Keratinocyte (primary cell): ENCODE results near the gene TMEM235. TPM values are rescaled to one million over a fixed set of nuclear protein-coding genes. Genes with fewer than 3 reads are reported as not detected.

Experiments used
- DNase-seq: peaks from one replicate; pipeline ENCODE4 v3.0.0-alpha.2; 2011; ENCODE audit warnings: low read depth, missing footprints, low spot score
- FAIRE-seq: peaks from 2 replicates; lab custom pipeline; 2011; peaks lifted over from hg19 to GRCh38; lab: Jason Lieb, UNC
- H2AFZ ChIP-seq: 2 replicates; pipeline ENCODE4 v1.6.0; 2012; ENCODE audit warnings: low read length, control low read depth, inconsistent platforms; ENCODE audit not compliant: control insufficient read depth
- H3K27ac ChIP-seq: 2 replicates; pipeline ENCODE4 v1.5.1; 2011; ENCODE audit warnings: low read length; ENCODE audit not compliant: control insufficient read depth, insufficient read depth
- H3K27me3 ChIP-seq: 3 replicates; pipeline ENCODE4 v1.6.0; 2011; ENCODE audit warnings: low read length; ENCODE audit not compliant: control insufficient read depth, insufficient read depth; ENCODE audit errors: extremely low read depth
- H3K36me3 ChIP-seq, 2 experiments: 2 replicates in 1 of 2; 3 replicates in 1 of 2; pipeline ENCODE4 v1.5.1; 2011; ENCODE audit warnings: low read length in 2 of 2, mild to moderate bottlenecking in 1 of 2; ENCODE audit not compliant: control insufficient read depth in 2 of 2, insufficient read depth in 2 of 2; ENCODE audit errors: extremely low read depth in 1 of 2
- H3K4me1 ChIP-seq: 3 replicates; pipeline ENCODE4 v1.5.1; 2011; ENCODE audit warnings: low read length; ENCODE audit not compliant: control insufficient read depth, insufficient read depth; ENCODE audit errors: extremely low read depth
- H3K4me2 ChIP-seq: 3 replicates; pipeline ENCODE4 v1.6.0; 2011; ENCODE audit warnings: low read depth, low read length; ENCODE audit not compliant: control insufficient read depth, insufficient read depth; ENCODE audit errors: extremely low read depth
- H3K4me3 ChIP-seq, 3 experiments: fragments of 200-600 bp in 1 of 3; sonication (generic) in 1 of 3; 2 replicates in 2 of 3; 3 replicates in 1 of 3; pipeline ENCODE4 v1.5.1; 2011 to 2016; ENCODE audit warnings: low read length in 3 of 3, mild to moderate bottlenecking in 3 of 3, control low read depth in 2 of 3, inconsistent platforms in 1 of 3, low read depth in 1 of 3, mixed read lengths in 1 of 3, mixed run types in 1 of 3, moderate library complexity in 1 of 3; ENCODE audit not compliant: control insufficient read depth in 2 of 3, insufficient read depth in 2 of 3; ENCODE audit errors: extremely low read depth in 1 of 3
- H3K79me2 ChIP-seq: 2 replicates; pipeline ENCODE4 v1.6.0; 2012; ENCODE audit warnings: low read length; ENCODE audit not compliant: control insufficient read depth, insufficient read depth
- H3K9ac ChIP-seq: 3 replicates; pipeline ENCODE4 v1.6.0; 2011; ENCODE audit warnings: low read length; ENCODE audit not compliant: control insufficient read depth, insufficient read depth; ENCODE audit errors: extremely low read depth
- H3K9me1 ChIP-seq: 3 replicates; pipeline ENCODE4 v1.6.0; 2011; ENCODE audit warnings: low read length; ENCODE audit not compliant: control insufficient read depth, insufficient read depth; ENCODE audit errors: extremely low read depth
- H3K9me3 ChIP-seq: 2 replicates; pipeline ENCODE4 v1.5.1; 2012; ENCODE audit warnings: low read depth, low read length; ENCODE audit not compliant: control insufficient read depth
- H4K20me1 ChIP-seq: 3 replicates; pipeline ENCODE4 v1.6.0; 2011; ENCODE audit warnings: low read length; ENCODE audit not compliant: control insufficient read depth, insufficient read depth; ENCODE audit errors: extremely low read depth
- EZH2 ChIP-seq: IDR thresholded peaks from one replicate; pipeline ENCODE4 v1.6.1; 2012; ENCODE audit warnings: inconsistent platforms, mild to moderate bottlenecking, low read length, moderate library complexity
- dilution Hi-C: fragments of 300-500 bp; cut with MboI; formaldehyde crosslinking; loops from one replicate; pipeline ENCODE4 v1.7.0; 2020; ENCODE audit warnings: low sequenced_read_pairs; ENCODE audit not compliant: extremely low pct_ligation_motif_present
- polyA plus RNA-seq, 5 experiments: library from polyadenylated mRNA; depleted of rRNA in 3 of 5; stranded (reverse) in 3 of 5; stranded (forward) in 1 of 5; unstranded in 1 of 5; fragments of >200 nt; gene quantifications; 1 replicate in 1 of 5; 2 replicates in 3 of 5; 3 replicates in 1 of 5; pipeline versions ENCODE4 v1.2.1 to v1.2.3, GENCODE V29; 2011 to 2012; ENCODE audit warnings: missing spikeins in 2 of 5, low read depth in 1 of 5, low replicate concordance in 1 of 5
- TF ChIP-seq, protein P1 (sequence below), 3 experiments: IDR thresholded peaks in 1 of 3; conservative IDR thresholded peaks in 1 of 3; optimal IDR thresholded peaks in 1 of 3; 2 replicates in 2 of 3; 3 replicates in 1 of 3; pipeline versions ENCODE3 to v1.5.1; 2011; ENCODE audit warnings: low read length in 3 of 3, mild to moderate bottlenecking in 3 of 3, moderate library complexity in 2 of 3, control low read depth in 1 of 3, inconsistent platforms in 1 of 3; ENCODE audit not compliant: insufficient read depth in 2 of 3; ENCODE audit errors: extremely low read depth in 1 of 3

The TMEM235 gene
- polyA plus RNA-seq, 1 donor (not counting 4 experiments of a cell fraction or from before 2014, with no cell fraction given): not detected

DNA sequence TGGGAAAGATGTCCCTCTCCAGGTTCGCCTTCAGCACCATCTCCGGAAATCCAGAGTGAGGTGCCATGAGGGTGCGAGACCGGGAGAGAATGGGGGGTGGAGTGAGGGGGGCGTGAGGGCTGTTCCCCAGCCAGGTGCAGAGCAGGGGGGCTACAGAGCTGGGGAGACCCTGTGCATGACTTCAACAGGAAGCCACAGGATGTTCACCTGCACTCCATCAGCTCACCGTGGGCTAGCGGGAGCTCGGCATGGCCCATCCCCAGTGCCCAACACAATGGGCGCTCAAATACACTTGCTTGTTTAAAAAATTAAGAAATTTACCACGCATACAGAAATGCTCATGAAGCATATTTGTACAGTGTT is 27.7 kb downstream of the TMEM235 start:
- Histone ChIP-seq H3K4me1 (no peaks in the 10 kb centered on the region), H3K9ac (no peak overlapping the region), H3K9me1 (no peaks in the 10 kb centered on the region), H4K20me1 (no peaks in the 10 kb centered on the region), H3K27ac (no peak overlapping the region), H3K36me3 (no peaks in the 10 kb centered on the region), H3K4me3 (no peak overlapping the region), H2AFZ (no peak overlapping the region), H3K27me3 (peaks cover 14% of the 10 kb centered on the region), H3K9me3 (no peaks in the 10 kb centered on the region), H3K79me2 (no peaks in the 10 kb centered on the region), H3K4me2 (no peak overlapping the region)
- DNase-seq (no peak), FAIRE-seq (no peak)
- dilution Hi-C loops: no loop called here
- TF ChIP-seq EZH2: no peak
- TF ChIP-seq, protein P1, sequence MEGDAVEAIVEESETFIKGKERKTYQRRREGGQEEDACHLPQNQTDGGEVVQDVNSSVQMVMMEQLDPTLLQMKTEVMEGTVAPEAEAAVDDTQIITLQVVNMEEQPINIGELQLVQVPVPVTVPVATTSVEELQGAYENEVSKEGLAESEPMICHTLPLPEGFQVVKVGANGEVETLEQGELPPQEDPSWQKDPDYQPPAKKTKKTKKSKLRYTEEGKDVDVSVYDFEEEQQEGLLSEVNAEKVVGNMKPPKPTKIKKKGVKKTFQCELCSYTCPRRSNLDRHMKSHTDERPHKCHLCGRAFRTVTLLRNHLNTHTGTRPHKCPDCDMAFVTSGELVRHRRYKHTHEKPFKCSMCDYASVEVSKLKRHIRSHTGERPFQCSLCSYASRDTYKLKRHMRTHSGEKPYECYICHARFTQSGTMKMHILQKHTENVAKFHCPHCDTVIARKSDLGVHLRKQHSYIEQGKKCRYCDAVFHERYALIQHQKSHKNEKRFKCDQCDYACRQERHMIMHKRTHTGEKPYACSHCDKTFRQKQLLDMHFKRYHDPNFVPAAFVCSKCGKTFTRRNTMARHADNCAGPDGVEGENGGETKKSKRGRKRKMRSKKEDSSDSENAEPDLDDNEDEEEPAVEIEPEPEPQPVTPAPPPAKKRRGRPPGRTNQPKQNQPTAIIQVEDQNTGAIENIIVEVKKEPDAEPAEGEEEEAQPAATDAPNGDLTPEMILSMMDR (optimal IDR thresholded peaks at IDR 0.05 in 1 of 3, IDR thresholded peaks at IDR 0.05 in 1 of 3, conservative IDR thresholded peaks at IDR 0.05 in 1 of 3; ENCODE audit: extremely low read depth in 1 of 3, insufficient read depth in 2 of 3, low read length in 3 of 3): no peak

GRCh38 chr17:78263063-78263735 is 31.8 kb downstream of the TMEM235 start:
- H3K27ac ChIP-seq: no peak overlapping the region
- no peaks in the 10 kb centered on the region for H3K9me1 ChIP-seq
- no peak for TF ChIP-seq EZH2
- TF ChIP-seq, protein P1 (optimal IDR thresholded peaks at IDR 0.05 in 1 of 3, IDR thresholded peaks at IDR 0.05 in 1 of 3, conservative IDR thresholded peaks at IDR 0.05 in 1 of 3; ENCODE audit: extremely low read depth in 1 of 3, insufficient read depth in 2 of 3, low read length in 3 of 3): no peak
- peaks cover 2% of the 10 kb centered on the region for H4K20me1 ChIP-seq
- peaks cover 14% of the 10 kb centered on the region for H3K27me3 ChIP-seq
- no peak overlapping the region for H2AFZ ChIP-seq
- no peak overlapping the region for H3K4me3 ChIP-seq
- DNase-seq (no peak), FAIRE-seq (no peak)
- no peaks in the 10 kb centered on the region for H3K79me2 ChIP-seq
- no peak overlapping the region for H3K9ac ChIP-seq
- H3K4me1 ChIP-seq: no peaks in the 10 kb centered on the region
- dilution Hi-C loops: no loop called here
- H3K9me3 ChIP-seq: no peaks in the 10 kb centered on the region
- no peak overlapping the region for H3K4me2 ChIP-seq
- no peaks in the 10 kb centered on the region for H3K36me3 ChIP-seq
